GM18861 (cell line): ENCODE data around the gene TMEM170A.
"Not testable (repeated sequence)": the region's sequence is repeated elsewhere in the genome, so short reads cannot be mapped to it uniquely, and the experiment has no call there.

ENCODE experiments used
- ATAC-seq: cut with Tn5 transposase; IDR thresholded peaks from one replicate; pipeline ENCODE4 v1.9.1; 2021; ENCODE audit not compliant: unreplicated experiment

The TMEM170A gene

GRCh38 chr16:75464122-75464918, at the start of gene TMEM170A:
Gene TMEM170A (minus strand): TSS chr16:75464689. CDS start chr16:75464600, 89 bp downstream.
- ATAC-seq, result peak; percentile 87

GRCh38 chr16:75506574-75506973, 42.1 kb upstream of the TMEM170A start:
- ATAC-seq, result no peak

- ATAC-seq, result no peak
Observed at GRCh38 chr16:75506107-75506506, 41.6 kb upstream of the TMEM170A start.

GRCh38 chr16:75503801-75504200, 39.3 kb upstream of the TMEM170A start:
- ATAC-seq, result no peak

GRCh38 chr16:75502916-75503605, 38.6 kb upstream of the TMEM170A start:
- no peak for ATAC-seq

GRCh38 chr16:75501820-75502219, 37.3 kb upstream of the TMEM170A start:
- ATAC-seq, result not testable (repeated sequence)

GRCh38 chr16:75501359-75501758, 36.9 kb upstream of the TMEM170A start:
- no peak for ATAC-seq

- ATAC-seq, result not testable (repeated sequence)
Observed at GRCh38 chr16:75498605-75499322, 34.3 kb upstream of the TMEM170A start.

- no peak for ATAC-seq
Observed at GRCh38 chr16:75497558-75497957, 33.1 kb upstream of the TMEM170A start.

GRCh38 chr16:75495076-75495674, 30.7 kb upstream of the TMEM170A start, which contains the start of gene CHST6:
Gene CHST6 (minus strand): TSS chr16:75495441. CDS start chr16:75479828, 15,613 bp downstream.
- ATAC-seq, result peak; percentile 59

GRCh38 chr16:75494661-75495075, 30.2 kb upstream of the TMEM170A start:
- no peak for ATAC-seq

GRCh38 chr16:75494184-75494583, 29.7 kb upstream of the TMEM170A start:
- ATAC-seq, result no peak

GRCh38 chr16:75491876-75492275, 27.4 kb upstream of the TMEM170A start:
- ATAC-seq, result no peak

- ATAC-seq, result no peak
Observed at GRCh38 chr16:75488322-75488721, 23.8 kb upstream of the TMEM170A start.

GRCh38 chr16:75486676-75487313, 22.3 kb upstream of the TMEM170A start:
- ATAC-seq, result peak; percentile 49

GRCh38 chr16:75486014-75486675, 21.7 kb upstream of the TMEM170A start:
- no peak for ATAC-seq

- ATAC-seq, result no peak
Observed at GRCh38 chr16:75485230-75486013, 20.9 kb upstream of the TMEM170A start.

- ATAC-seq, result no peak
Observed at GRCh38 chr16:75483222-75483621, 18.7 kb upstream of the TMEM170A start.
